GM18868 (cell line): ENCODE measurements around the gene DDX39B.
"Not testable (repeated sequence)": the region's sequence is repeated elsewhere in the genome, so short reads cannot be mapped to it uniquely, and the experiment has no call there.

Experiments
- ATAC-seq: cut with Tn5 transposase; IDR thresholded peaks from one replicate; pipeline ENCODE4 v1.9.1; 2021; ENCODE audit warnings: mild to moderate bottlenecking, moderate library complexity; ENCODE audit not compliant: unreplicated experiment

The DDX39B gene

GRCh38 chr6:31487674-31488073 lies 54.1 kb downstream of the DDX39B start:
- ATAC-seq, result not testable (repeated sequence)

GRCh38 chr6:31486065-31486837 lies 55.6 kb downstream of the DDX39B start:
- not testable (repeated sequence) for ATAC-seq

GRCh38 chr6:31485055-31485454 lies 56.7 kb downstream of the DDX39B start:
- ATAC-seq, result no peak

- ATAC-seq, result no peak
Observed at GRCh38 chr6:31483392-31483791, 58.4 kb downstream of the DDX39B start.

- no peak for ATAC-seq
Observed at GRCh38 chr6:31480574-31480973, 61.2 kb downstream of the DDX39B start.
